Measurements from ENCODE around the gene TBC1D5. TPM values are rescaled to one million over a fixed set of nuclear protein-coding genes. Genes with fewer than 3 reads are reported as not detected.
"Not testable (repeated sequence)": the region's sequence is repeated elsewhere in the genome, so short reads cannot be mapped to it uniquely, and the experiment has no call there.

Gene TBC1D5
- total and polyA plus RNA-seq, 2 of the 8 experiments (the other 6 are each of a cell fraction or from before 2014, with no cell fraction given), result 11.0 to 22.9 TPM

- TF ChIP-seq, protein P1, sequence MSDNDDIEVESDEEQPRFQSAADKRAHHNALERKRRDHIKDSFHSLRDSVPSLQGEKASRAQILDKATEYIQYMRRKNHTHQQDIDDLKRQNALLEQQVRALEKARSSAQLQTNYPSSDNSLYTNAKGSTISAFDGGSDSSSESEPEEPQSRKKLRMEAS (IDR thresholded peaks at IDR 0.05), result no peak
- no peak for TF ChIP-seq TEAD4 (IDR thresholded peaks at IDR 0.05; ENCODE audit: low read depth, low read length)
Measured at GRCh38 chr3:17782751-17783150, 40.3 kb upstream of the TBC1D5 start (continued).

GRCh38 chr3:17780369-17780768 is 37.9 kb upstream of the TBC1D5 start:
- H3K18ac ChIP-seq (ENCODE audit: extremely low read depth, low read length); H2BK5ac ChIP-seq (ENCODE audit: low read depth, low read length); FAIRE-seq; H3K4me1 ChIP-seq (replicated peaks in 1 of 4; ENCODE audit: control insufficient read depth in 3 of 4, insufficient read depth in 4 of 4, low read length in 3 of 4); H3K36me3 ChIP-seq (ENCODE audit: control insufficient read depth in 2 of 4, insufficient read depth in 4 of 4, low read length in 3 of 4); H3K79me1 ChIP-seq (ENCODE audit: low read depth, low read length); H3K9ac ChIP-seq (replicated peaks in 1 of 4; ENCODE audit: extremely low read depth in 1 of 4, low read depth in 3 of 4, low read length in 3 of 4); DNase-seq (ENCODE audit: low read depth in 1 of 2, low spot score in 2 of 2); H3K27me3 ChIP-seq (replicated peaks in 1 of 4; ENCODE audit: control insufficient read depth in 3 of 4, extremely low read depth in 1 of 4, insufficient read depth in 3 of 4, low read length in 3 of 4); H3K4me3 ChIP-seq (ENCODE audit: extremely low read depth in 1 of 4, insufficient read depth in 2 of 4, low read depth in 3 of 4, low read length in 4 of 4); POLR2A ChIA-PET (ENCODE audit: partially characterized antibody); H2BK15ac ChIP-seq (ENCODE audit: low read length); H2AFZ ChIP-seq (ENCODE audit: low read length); H3K23me2 ChIP-seq (ENCODE audit: low read depth, low read length); H4K8ac ChIP-seq (ENCODE audit: extremely low read depth, insufficient read depth, low read length); H4K5ac ChIP-seq (ENCODE audit: insufficient read length, low read depth, low read length); H2BK12ac ChIP-seq (ENCODE audit: low read depth, low read length); H2AK5ac ChIP-seq (ENCODE audit: low read depth, low read length); H3K9me3 ChIP-seq (ENCODE audit: insufficient read depth in 2 of 2, low read depth in 1 of 2, low read length in 1 of 2); H4K91ac ChIP-seq (replicated peaks; ENCODE audit: insufficient read length, low read length); H3K79me2 ChIP-seq (ENCODE audit: control insufficient read depth in 1 of 2, insufficient read depth in 2 of 2, low read length in 2 of 2); H3K27ac ChIP-seq (ENCODE audit: low read depth, low read length); H2BK20ac ChIP-seq (ENCODE audit: low read length); H2BK120ac ChIP-seq (replicated peaks; ENCODE audit: low read depth, low read length); H3K56ac ChIP-seq (replicated peaks; ENCODE audit: insufficient read length, low read depth, low read length); H3K23ac ChIP-seq (ENCODE audit: insufficient read length); H3K4me2 ChIP-seq (ENCODE audit: insufficient read depth in 1 of 2, low read depth in 2 of 2, low read length in 2 of 2); H4K20me1 ChIP-seq (replicated peaks in 1 of 2; ENCODE audit: control insufficient read depth in 1 of 2, insufficient read depth in 2 of 2, low read length in 2 of 2); H3K14ac ChIP-seq (ENCODE audit: insufficient read length); H3K4ac ChIP-seq (replicated peaks; ENCODE audit: insufficient read length, low read depth, low read length): not testable (repeated sequence)
- 94% methylated on average over 2 of the region's 2 CpGs; no CpG with 5 or more reads in 1 of the 2 experiments for WGBS, 2 experiments (ENCODE audit: extremely low coverage in 1 of 2, insufficient coverage in 1 of 2, insufficient read length in 1 of 2, insufficient replicate concordance in 2 of 2, low coverage in 1 of 2, low lambda C conversion rate in 2 of 2, missing lambda C conversion rate in 1 of 2)
- CTCF ChIA-PET (ENCODE audit: partially characterized antibody), result interaction anchor here (1.2 to 1.5 kb wide), 2 partner anchors 18 to 45 kb away, joined by 4 read pairs; no protein-coding TSS in a partner anchor
